ENCODE data around the gene SLAMF1.
"Not testable (repeated sequence)": the region's sequence is repeated elsewhere in the genome, so short reads cannot be mapped to it uniquely, and the experiment has no call there.

SLAMF1 gene

DNA sequence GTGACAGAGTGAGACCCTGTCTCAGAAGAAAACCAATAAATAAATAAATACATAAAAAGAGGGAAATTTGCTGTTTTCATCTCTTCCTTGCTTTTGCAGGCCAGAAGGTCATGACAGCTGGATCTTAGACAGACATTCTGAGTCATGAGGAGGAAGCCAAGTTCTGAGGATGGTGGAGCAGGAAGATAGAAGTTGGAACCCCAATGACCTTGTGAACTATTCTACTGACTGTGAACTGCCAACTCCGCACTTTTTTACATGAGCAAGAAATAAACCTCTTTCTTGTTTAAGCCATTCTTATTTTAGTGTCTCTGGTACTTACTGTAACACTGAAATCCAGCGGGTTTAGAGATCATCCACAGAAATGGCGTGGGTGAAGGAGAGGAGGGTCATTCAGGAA is 76.0 kb downstream of the SLAMF1 start:
- FAIRE-seq (no peak), DNase-seq (ENCODE audit: insufficient read length, low spot score) (no peak)

DNA sequence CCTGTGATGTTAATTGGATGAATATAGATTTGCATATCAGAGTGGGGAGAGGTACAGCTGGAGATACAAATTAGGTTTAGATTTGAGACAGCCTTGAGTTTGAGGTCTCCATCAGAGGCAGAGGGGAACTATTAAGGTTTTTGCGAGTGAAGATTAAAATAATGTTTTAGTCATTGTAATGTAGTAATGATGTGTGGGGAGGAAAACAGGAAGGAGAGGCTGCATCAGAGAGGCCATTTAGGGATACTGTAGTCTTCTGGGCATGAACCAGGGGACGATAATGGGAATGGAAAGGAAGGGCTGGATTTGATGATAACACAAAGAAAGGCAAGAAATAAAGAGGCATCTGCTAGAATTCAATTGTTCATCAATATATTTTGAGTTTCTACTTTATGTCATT is 77.0 kb downstream of the SLAMF1 start:
- DNase-seq (ENCODE audit: insufficient read length, low spot score): no peak
- FAIRE-seq: no peak

DNA sequence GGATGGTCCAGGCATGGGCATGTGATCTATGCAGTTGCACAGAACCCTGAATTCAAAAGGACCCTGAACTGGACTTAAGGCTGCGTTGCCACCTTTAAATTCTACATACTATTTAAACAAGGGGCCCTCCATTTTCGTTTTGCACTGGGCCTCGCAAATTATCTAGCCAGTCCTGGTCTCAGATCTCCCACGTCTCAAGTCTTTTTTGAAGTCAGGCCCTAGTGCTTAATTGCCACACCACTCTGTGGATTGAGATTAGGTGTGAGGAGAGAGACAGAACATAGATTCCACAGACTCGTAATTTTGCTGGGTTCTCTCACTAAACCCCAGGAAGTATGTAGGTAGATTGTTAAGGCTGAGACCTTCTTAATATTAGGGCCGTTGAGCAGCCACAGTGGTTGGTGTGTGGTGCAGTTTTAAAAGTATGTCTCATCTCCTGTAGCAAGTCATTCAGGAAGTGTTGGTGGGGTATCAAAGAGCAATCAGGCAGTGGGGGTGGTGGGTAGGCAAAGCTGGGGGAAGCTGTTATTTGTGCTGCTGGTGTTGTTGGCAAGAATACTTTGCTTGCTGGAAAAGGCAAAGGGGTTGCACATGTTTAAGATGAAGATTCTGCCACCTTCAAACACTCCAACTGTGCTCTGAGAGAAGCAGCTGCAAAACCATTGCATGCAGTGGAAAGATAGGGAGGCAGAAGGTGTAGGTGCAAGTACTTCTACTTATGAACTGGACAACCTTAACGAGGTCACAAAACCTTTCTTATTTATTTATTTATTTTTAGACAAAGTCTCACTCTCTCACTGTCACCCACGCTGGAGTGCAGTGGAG is 78.8 kb downstream of the SLAMF1 start:
- DNase-seq (ENCODE audit: insufficient read length, low spot score) (no peak), FAIRE-seq (no peak)

DNA sequence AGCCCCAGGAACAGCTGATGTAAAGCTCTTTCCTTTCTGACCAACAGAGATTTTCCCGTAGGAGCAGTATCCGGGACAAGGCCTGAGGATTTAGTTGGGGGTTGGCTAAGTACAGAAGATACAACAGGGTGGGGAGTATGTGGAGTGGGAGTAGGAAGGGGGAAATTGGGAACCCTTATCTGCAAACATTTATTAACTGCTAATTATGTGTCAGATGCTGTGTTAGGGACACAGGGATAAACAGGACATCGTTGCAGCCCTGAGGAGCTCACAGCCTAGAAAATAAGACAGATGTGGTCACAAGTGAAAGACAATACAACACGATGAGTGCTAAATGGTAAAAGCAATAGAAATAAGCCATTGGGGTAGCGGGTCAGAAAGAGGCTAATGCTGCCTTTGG is 79.5 kb downstream of the SLAMF1 start:
- no peak for DNase-seq (ENCODE audit: insufficient read length, low spot score)
- no peak for FAIRE-seq

DNA sequence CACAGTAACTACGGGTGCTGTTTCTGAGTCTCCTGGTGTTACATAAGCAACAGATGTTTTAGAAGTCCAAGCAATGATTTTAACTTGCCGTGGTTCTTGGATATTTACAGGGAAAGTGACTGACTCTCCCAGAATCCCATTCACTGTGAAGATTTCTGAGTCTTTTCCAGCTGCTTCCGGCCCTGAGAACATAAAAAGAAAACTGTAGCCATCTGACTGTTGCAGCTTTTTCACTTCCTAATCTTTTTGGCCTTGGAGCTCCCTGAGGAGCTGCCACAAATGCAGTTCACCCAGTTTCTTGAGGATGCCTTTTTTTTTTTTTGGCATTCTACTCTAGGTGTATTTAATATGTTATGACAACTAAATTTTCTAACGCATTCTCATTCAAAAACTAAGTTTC is 81.3 kb downstream of the SLAMF1 start:
- DNase-seq (ENCODE audit: insufficient read length, low spot score) (no peak), FAIRE-seq (no peak)

DNA sequence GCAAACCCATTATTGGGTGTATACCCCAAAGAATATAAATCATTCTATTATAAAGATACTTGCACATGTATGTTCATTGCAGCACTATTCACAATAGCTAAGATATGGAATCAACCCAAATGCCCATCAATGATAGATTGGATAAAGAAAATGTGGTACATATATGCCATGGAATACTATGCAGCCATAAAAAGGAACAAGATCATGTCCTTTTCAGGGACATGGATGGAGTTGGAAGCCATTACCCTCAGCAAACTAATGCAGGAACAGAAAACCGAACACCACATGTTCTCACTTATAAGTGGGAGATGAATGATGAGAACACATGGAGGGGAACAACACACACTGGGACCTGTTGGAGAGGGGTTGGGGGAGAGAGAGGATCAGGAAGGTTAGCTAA is 83.6 kb downstream of the SLAMF1 start:
- DNase-seq (ENCODE audit: insufficient read length, low spot score); FAIRE-seq: not testable (repeated sequence)

DNA sequence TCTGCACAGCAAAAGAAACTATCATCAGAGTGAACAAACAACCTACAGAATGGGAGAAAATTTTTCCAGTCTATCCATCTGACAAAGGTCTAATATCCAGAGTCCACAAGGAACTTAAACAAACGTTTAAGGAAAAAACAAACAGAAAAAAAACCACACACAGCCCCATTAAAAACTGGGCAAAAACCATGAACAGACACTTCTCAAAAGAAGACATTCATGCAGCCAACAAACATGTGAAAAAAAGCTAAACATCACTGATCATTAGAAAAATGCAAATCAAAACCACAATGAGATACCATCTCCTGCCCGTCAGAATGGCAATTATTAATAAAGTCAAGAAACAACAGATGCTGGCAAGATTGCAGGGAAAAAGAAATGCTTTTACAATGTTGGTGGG is 84.1 kb downstream of the SLAMF1 start:
- FAIRE-seq; DNase-seq (ENCODE audit: insufficient read length, low spot score): not testable (repeated sequence)

DNA sequence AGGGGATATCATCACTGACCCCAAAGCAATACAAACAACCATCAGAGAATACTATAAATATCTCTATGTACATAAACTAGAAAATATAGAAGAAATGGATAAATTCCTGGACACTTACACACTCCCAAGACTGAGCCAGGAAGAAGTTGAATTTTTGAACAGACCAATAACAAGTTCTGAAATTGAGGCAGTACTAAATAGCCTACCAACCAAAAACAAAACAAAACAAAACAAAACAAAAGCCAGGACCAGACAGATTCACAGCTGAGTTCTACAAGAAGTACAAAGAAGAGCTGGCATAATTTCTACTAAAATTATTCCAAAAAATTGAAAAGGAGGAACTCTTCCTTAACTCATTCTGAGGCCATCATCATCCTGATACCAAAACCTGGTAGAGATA is 86.0 kb downstream of the SLAMF1 start:
- DNase-seq (ENCODE audit: insufficient read length, low spot score) (no peak), FAIRE-seq (no peak)

DNA sequence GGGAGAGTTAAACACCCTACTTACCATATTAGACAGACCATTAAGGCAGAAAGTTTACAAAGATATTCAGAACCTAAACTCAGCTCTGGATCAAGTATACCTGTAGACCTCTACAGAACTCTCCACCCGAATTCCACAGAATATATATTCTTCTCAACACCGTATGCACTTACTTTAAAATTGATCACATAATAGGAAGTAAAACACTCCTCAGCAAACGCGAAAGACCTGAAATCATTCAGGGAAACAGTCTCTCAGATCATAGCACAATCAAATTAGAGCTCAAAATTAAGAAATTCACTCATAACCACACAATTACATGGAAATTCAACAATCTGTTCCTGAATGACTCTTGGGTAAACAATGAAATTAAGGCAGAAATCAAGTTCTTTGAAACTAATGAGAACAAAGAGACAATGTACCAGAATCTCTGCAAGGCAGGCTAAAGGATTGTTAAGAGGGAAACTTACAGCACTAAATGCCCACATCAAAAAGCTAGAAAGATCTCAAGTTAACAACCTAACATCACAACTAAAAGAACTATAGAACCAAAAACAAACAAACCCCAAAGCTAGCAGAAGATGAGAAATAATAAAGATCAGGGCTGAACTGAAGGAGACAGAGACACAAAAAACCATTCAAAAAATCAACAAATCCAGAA is 86.7 kb downstream of the SLAMF1 start:
- FAIRE-seq: no peak
- no peak for DNase-seq (ENCODE audit: insufficient read length, low spot score)

DNA sequence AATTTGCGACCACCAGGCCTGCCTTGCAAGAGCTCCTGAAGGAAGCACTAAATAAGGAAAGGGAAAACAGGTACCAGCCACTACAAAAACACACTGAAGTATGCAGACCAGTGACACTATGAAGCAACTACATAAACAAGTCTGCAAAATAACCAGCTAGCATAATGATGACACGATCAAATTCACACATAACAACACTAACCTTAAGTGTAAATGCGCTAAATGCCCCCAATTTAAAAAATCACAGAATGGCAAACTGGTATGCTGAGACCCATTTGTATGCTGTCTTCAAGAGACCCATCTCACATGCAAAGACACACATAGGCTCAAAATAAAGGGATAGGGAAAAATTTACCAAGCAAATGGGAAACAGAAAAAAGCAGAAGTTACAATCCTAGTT is 87.4 kb downstream of the SLAMF1 start:
- not testable (repeated sequence) for FAIRE-seq; DNase-seq (ENCODE audit: insufficient read length, low spot score)

DNA sequence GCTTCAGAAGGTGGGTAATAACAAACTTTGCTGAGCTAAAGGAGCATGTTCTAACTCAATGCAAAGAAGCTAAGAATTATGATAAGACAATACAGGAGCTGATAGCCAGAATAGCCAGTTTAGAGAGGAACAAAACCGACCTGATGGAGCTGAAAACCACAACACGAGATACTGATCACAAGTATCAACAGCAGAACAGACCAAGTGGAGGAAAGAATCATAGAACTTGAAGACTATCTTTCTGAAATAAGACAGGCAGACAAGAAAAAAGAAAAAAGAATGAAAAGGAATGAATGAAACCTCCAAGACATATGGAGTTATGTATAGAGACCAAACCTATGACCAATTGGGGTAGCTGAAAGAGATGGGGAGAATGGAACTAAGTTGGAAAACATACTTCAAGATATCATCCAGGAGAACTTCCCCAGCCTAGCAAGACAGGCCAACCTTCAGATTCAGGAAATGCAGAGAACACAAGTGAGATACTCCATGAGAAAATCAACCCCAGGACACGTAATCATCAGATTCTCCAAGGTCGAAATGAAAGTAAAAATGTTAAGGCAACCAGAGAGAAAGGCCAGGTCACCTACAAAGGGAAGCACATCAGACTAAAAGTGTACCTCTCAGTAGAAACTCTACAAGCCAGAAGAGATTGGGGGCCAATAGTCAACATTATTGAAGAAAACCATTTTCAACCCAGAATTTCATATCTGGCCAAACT is 88.0 kb downstream of the SLAMF1 start:
- no peak for DNase-seq (ENCODE audit: insufficient read length, low spot score)
- FAIRE-seq: no peak
